Activated naive CD8-positive, alpha-beta T cell treated with anti-CD3 and anti-CD28 coated beads, Interleukin-2, amount 10 ng/mL, durations not matched to agents 7 days and 5 days (primary cell): ENCODE data around the gene TFAP2D. TPM values are rescaled to one million over a fixed set of nuclear protein-coding genes. Genes with fewer than 3 reads are reported as not detected.

ENCODE experiments used
- ATAC-seq: fragments of 150-1000 bp; cut with Tn5 transposase; one replicate; pipeline ENCODE4 v1.10.0; 2021; ENCODE audit warnings: low read depth, moderate library complexity
- POLR2A ChIA-PET: fragments of 350-600 bp; sonication (Branson Sonifier 250); formaldehyde crosslinking; loops from one replicate; lab custom pipeline; 2021; ENCODE audit warnings: antibody characterized with exemption; lab: Charles Lee
- DNase-seq: peaks from one replicate; pipeline ENCODE4 v3.0.0; 2021
- H3K27ac Mint-ChIP-seq: one replicate; pipeline ENCODE4 v1.8.0; 2022; ENCODE audit warnings: mild to moderate bottlenecking, mixed read lengths
- H3K27me3 Mint-ChIP-seq: one replicate; pipeline ENCODE4 v1.8.0; 2022; ENCODE audit warnings: mild to moderate bottlenecking, moderate library complexity, mixed read lengths
- H3K36me3 Mint-ChIP-seq: one replicate; pipeline ENCODE4 v1.8.0; 2021; ENCODE audit warnings: mild to moderate bottlenecking, mixed read lengths
- H3K4me1 Mint-ChIP-seq: one replicate; pipeline ENCODE4 v1.8.0; 2021; ENCODE audit warnings: mixed read lengths
- H3K4me3 Mint-ChIP-seq: one replicate; pipeline ENCODE4 v1.8.0; 2022; ENCODE audit warnings: mild to moderate bottlenecking, moderate library complexity, mixed read lengths
- H3K9me3 Mint-ChIP-seq: one replicate; pipeline ENCODE4 v1.8.0; 2021; ENCODE audit warnings: mixed read lengths
- total RNA-seq, 2 experiments: library from RNA; stranded (reverse); gene quantifications; one replicate each; pipeline ENCODE4 v1.2.3, GENCODE V29; 2021

Gene TFAP2D
- total RNA-seq, result not detected

DNA sequence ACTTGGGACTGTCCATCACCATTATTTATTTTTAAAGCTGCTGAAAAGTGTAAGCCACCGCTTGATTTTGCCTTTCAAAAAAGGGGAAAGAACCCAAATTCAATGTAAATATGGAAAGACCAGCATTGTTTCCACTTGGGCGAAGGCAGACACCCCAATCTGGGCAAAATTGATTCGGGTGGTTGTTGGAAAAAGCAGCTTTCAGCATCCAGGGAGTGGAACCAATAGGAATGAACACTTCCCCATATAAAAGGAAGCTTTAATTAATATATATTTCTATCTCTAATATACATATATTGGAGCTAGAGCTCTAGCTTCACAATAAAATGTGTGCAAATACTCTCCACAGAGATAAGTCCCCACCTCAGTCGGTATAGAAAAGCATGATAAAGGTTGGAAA is at the start of gene TFAP2D:
Gene TFAP2D (plus strand): TSS at position 301 of the 400 bp plus-strand sequence. CDS start 530 bp downstream, outside the sequence.
- H3K36me3 Mint-ChIP-seq, result peaks cover 5% of the 10 kb centered on the region
- peaks cover 5% of the 10 kb centered on the region for H3K4me1 Mint-ChIP-seq
- POLR2A ChIA-PET, result no interaction called here
- no peak for ATAC-seq
- H3K27me3 Mint-ChIP-seq, result peaks cover 79% of the 10 kb centered on the region
- no peak within 1 kb of the TSS for H3K4me3 Mint-ChIP-seq
- peaks cover 9% of the 10 kb centered on the region for H3K9me3 Mint-ChIP-seq
- DNase-seq, result no peak
- H3K27ac Mint-ChIP-seq, result peak within 1 kb of the TSS; percentile 74

DNA sequence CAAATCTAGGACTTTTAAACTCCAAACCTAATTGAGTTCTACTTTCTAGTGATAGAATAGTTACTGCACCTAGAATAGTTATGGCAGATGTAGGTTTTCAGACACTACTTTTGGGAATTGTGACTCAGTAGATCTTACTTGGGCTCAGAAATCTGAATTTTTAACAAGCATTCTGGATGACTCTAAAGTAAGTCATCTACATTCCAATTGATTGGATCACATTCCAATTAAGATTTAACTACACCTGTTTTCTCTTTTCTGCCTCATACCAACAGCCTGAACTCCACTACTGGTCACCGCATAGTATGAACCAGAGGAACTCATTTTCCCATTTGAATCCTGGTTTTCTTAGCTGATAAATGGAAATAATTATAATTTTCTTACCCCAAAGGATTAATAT is 49.5 kb upstream of the TFAP2D start:
- Mint-ChIP-seq H3K9me3 (no peaks in the 10 kb centered on the region), H3K27me3 (no peaks in the 10 kb centered on the region), H3K4me1 (no peaks in the 10 kb centered on the region), H3K36me3 (no peaks in the 10 kb centered on the region), H3K27ac (no peak overlapping the region), H3K4me3 (no peak overlapping the region)
- ATAC-seq (no peak), DNase-seq (no peak)
- POLR2A ChIA-PET, result no interaction called here

GRCh38 chr6:50666089-50666488 is 47.2 kb upstream of the TFAP2D start:
- no peak for DNase-seq
- ATAC-seq, result no peak

DNA sequence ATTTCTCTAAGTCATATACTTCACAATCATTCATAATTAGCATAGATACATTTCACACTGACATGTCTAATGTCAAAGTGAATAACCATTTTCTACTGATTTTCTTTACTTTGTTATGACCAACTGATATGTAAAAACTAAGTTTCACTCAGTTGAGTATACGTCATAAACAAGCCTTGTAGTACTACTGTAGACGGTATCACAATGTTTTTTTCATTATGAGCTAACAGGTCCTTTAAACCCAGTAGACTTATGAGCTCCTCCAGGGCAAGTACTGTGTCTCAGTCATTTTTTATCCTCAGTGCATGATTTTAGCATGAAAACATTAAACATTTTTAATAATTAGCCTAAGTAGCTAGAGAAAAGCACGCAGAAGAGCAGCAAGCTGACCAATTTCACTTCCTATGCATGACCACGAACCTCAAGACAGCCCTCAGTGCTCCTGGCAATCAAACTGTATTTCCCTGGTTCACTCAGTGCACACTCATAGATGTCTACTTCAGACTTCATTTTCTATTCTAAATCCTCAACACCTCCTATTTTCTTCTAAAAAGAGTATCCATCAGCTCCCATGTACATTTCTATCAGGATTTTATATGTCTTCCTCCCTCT is 32.0 kb upstream of the TFAP2D start:
- POLR2A ChIA-PET, result no interaction called here
- H3K4me1 Mint-ChIP-seq, result no peaks in the 10 kb centered on the region
- no peaks in the 10 kb centered on the region for H3K27me3 Mint-ChIP-seq
- no peak for DNase-seq
- no peak for ATAC-seq
- H3K27ac Mint-ChIP-seq, result no peak overlapping the region
- H3K4me3 Mint-ChIP-seq, result no peak overlapping the region
- peaks cover 3% of the 10 kb centered on the region for H3K9me3 Mint-ChIP-seq
- no peaks in the 10 kb centered on the region for H3K36me3 Mint-ChIP-seq

More at GRCh38 chr6:50666089-50666488, 47.2 kb upstream of the TFAP2D start:
- POLR2A ChIA-PET, result no interaction called here
- Mint-ChIP-seq H3K9me3 (no peaks in the 10 kb centered on the region), H3K4me1 (no peaks in the 10 kb centered on the region), H3K27me3 (no peaks in the 10 kb centered on the region), H3K36me3 (no peaks in the 10 kb centered on the region), H3K27ac (no peak overlapping the region), H3K4me3 (no peak overlapping the region)

GRCh38 chr6:50689210-50689609 is 24.1 kb upstream of the TFAP2D start:
- no peaks in the 10 kb centered on the region for H3K36me3 Mint-ChIP-seq
- DNase-seq (no peak), ATAC-seq (no peak)
- POLR2A ChIA-PET, result no interaction called here
- H3K4me1 Mint-ChIP-seq, result no peaks in the 10 kb centered on the region
- H3K27ac Mint-ChIP-seq, result no peak overlapping the region
- no peak overlapping the region for H3K4me3 Mint-ChIP-seq
- H3K9me3 Mint-ChIP-seq, result peaks cover 3% of the 10 kb centered on the region
- no peaks in the 10 kb centered on the region for H3K27me3 Mint-ChIP-seq

DNA sequence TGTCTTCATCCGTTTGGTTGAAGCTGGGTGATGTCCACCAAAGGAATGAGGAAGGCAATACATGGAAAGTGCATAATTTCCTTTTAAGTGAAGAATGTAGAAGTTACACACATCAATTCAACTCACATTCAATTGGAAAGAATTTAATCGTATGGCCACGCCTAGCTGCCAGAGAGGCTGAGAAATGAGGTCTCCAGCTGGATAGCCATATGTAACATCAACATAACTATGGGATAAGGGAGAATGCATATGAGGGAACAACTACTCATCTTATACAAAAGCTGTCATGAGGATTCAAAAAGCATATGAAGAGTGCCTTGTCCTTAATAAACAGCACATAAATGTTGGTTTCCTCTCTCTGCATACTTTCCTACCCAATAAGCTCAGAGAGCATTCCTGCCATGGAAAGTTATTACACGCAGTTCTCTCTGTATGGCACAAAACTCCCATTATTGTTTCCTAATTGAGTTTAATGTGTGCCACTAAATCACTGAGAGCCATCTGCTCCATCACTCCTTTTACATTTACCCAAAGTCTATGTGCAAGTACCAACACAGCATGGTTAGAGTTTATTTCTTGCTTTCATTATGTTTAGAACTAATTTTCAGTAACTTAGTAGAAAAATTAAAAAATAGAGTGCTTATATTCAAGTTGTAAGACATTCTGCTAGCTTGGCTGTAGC is 21.4 kb upstream of the TFAP2D start:
- Mint-ChIP-seq H3K4me1 (no peaks in the 10 kb centered on the region), H3K27me3 (no peaks in the 10 kb centered on the region), H3K27ac (no peak overlapping the region), H3K4me3 (no peak overlapping the region), H3K9me3 (no peaks in the 10 kb centered on the region), H3K36me3 (no peaks in the 10 kb centered on the region)
- no peak for DNase-seq
- POLR2A ChIA-PET, result no interaction called here
- ATAC-seq, result no peak

DNA sequence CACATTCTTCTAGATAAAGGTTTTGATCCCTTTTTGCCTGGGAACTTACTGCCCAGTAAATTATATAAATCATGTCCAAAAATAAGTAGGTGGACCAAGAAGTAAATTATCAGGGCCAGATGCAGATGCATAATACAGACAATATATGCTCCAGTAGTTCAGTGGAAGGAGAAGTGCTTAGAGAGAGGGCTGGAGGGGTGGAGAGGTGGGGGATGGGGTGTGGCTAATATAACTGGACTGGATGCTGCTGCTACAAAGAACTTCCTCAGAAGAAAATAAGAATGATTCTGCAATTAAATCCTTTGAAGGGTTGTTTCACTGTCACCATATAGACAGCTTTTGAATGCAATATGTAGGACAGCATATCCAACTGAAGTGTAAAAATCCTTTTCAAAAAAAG is 14.8 kb upstream of the TFAP2D start:
- Mint-ChIP-seq H3K4me3 (no peak overlapping the region), H3K9me3 (peaks cover 2% of the 10 kb centered on the region), H3K27ac (no peak overlapping the region), H3K36me3 (no peaks in the 10 kb centered on the region), H3K4me1 (no peaks in the 10 kb centered on the region), H3K27me3 (no peaks in the 10 kb centered on the region)
- POLR2A ChIA-PET, result no interaction called here
- DNase-seq (no peak), ATAC-seq (no peak)

DNA sequence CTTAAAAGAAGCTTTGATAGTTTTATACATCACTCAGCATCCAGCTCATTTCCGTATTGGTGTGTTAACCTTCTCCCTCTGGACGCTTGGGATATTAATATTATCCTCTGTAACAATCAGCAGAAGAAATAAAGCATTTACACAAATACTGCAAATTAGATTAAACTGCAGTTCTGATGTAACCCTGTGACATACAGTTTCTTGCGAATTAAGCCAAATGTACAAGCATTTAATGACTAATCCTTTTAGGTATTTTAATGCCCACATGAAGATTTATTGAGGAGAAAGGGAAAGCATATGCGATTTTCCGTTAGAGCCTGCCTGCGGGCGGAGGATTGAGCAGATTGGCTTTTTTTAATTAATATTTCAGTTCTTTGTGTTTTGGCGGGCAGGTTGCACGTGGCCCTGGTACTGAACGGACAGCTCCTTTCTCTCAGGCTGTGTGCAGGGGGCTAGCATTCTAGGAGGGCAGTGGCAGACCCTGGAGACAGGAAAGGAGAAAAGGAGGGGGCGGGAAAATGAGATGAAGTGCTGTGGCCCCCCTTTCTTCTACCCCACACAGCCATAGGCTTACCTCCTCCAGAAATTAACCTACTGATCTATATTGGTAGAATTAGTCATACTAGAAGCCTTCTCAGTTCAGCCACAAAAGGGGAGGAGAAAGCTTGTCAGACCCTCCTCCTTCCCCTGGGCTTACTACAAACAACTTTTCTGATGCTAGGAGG is 14.1 kb upstream of the TFAP2D start:
- DNase-seq (no peak), ATAC-seq (no peak)
- no peak overlapping the region for H3K27ac Mint-ChIP-seq
- no peak overlapping the region for H3K4me3 Mint-ChIP-seq
- H3K27me3 Mint-ChIP-seq, result no peaks in the 10 kb centered on the region
- H3K36me3 Mint-ChIP-seq, result no peaks in the 10 kb centered on the region
- POLR2A ChIA-PET, result no interaction called here
- no peaks in the 10 kb centered on the region for H3K4me1 Mint-ChIP-seq
- peaks cover 2% of the 10 kb centered on the region for H3K9me3 Mint-ChIP-seq

DNA sequence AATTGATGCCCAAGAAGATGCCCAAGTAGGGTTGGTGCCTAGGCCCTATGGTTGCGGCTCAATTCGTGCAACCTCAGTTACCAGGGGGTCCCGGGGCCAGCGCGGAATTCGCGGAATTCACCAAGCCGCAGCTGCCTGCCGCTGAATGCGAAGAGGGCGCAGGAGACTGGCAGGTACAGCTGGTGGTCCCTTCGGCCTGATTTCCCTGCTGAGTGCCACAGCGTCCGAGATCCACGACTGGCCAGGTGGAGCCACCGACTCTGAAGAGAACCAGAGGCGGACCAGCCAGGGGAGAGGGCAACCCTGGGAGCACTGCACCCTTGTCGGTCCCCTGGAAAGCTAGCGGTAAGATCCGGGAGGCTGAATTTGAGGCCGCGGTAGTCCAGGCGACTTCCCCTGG is 6.8 kb upstream of the TFAP2D start:
- POLR2A ChIA-PET, result no interaction called here
- DNase-seq (no peak), ATAC-seq (no peak)
- H3K27ac Mint-ChIP-seq, result no peak overlapping the region
- H3K9me3 Mint-ChIP-seq, result peaks cover 6% of the 10 kb centered on the region
- no peaks in the 10 kb centered on the region for H3K4me1 Mint-ChIP-seq
- H3K36me3 Mint-ChIP-seq, result no peaks in the 10 kb centered on the region
- peaks cover 51% of the 10 kb centered on the region for H3K27me3 Mint-ChIP-seq
- no peak overlapping the region for H3K4me3 Mint-ChIP-seq

- no peak overlapping the region for H3K27ac Mint-ChIP-seq
- DNase-seq, result no peak
- H3K36me3 Mint-ChIP-seq, result no peaks in the 10 kb centered on the region
- no peak overlapping the region for H3K4me3 Mint-ChIP-seq
- no peak for ATAC-seq
- POLR2A ChIA-PET, result no interaction called here
- H3K27me3 Mint-ChIP-seq, result peaks cover 55% of the 10 kb centered on the region
- no peaks in the 10 kb centered on the region for H3K4me1 Mint-ChIP-seq
- H3K9me3 Mint-ChIP-seq, result peaks cover 6% of the 10 kb centered on the region
Measured at GRCh38 chr6:50707191-50707590, 6.1 kb upstream of the TFAP2D start.

DNA sequence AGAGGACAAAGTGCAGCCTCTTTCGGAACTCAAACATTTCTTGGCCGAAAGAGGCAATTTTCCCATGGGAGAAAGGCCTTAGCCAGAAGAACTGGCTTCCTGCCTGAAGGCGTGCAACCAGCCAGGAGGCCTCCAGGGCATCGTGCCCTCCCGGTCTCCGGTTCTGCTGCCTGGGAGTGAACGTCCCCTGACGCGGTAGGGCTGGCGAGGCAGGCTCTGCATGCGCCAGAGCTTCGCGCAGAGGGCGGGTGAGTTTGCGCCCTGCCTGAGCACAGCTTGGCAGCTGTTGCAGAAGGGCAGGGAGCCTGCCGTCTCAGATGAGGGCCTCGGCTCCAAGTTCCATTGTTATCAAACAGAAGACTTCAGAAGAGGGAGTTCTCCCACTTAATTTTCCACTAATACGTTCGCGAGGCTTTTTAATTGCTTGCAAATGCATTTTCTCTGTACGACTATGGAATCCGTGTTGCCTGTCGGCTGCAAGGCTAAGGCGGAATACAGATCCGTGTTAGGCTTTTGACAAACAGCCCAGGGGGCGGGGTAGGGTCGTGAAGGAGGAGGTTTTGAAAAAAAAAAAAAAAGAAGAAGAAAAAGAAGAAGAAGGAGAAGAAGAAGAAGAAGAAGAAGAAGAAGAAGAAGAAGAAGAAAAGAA is 5.5 kb upstream of the TFAP2D start:
- Mint-ChIP-seq H3K27ac (no peak overlapping the region), H3K4me3 (no peak overlapping the region), H3K36me3 (no peaks in the 10 kb centered on the region), H3K9me3 (peaks cover 6% of the 10 kb centered on the region), H3K27me3 (peaks cover 58% of the 10 kb centered on the region), H3K4me1 (no peaks in the 10 kb centered on the region)
- DNase-seq, result no peak
- no peak for ATAC-seq
- POLR2A ChIA-PET, result no interaction called here

- Mint-ChIP-seq H3K27ac (no peak overlapping the region), H3K4me3 (no peak overlapping the region)
Measured at GRCh38 chr6:50708664-50709365, 4.5 kb upstream of the TFAP2D start.

DNA sequence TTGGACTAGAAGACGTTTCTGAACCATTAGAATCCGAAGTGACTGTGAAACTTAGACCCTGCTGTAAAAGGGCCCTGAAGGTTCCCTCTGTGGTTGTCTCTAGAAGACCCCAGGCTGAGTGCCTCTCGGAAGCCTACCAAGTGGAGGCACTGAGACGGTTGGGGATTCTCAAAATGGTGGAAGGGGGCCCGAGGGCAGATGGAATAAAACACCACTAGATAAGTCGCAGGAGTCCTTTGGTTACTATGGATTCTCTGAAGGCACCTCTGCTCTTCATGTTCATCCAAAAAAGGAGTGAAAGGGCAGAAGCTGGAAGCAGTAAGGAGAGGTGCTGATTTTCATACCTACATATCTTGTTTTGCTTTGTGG is 4.0 kb upstream of the TFAP2D start:
- no peak for DNase-seq
- no peak for ATAC-seq
- peaks cover 6% of the 10 kb centered on the region for H3K9me3 Mint-ChIP-seq
- POLR2A ChIA-PET, result no interaction called here
- H3K27me3 Mint-ChIP-seq, result peaks cover 72% of the 10 kb centered on the region
- peaks cover 3% of the 10 kb centered on the region for H3K4me1 Mint-ChIP-seq
- H3K4me3 Mint-ChIP-seq, result no peak overlapping the region
- H3K27ac Mint-ChIP-seq, result no peak overlapping the region
- H3K36me3 Mint-ChIP-seq, result peaks cover 2% of the 10 kb centered on the region

More at GRCh38 chr6:50708664-50709365, 4.5 kb upstream of the TFAP2D start:
- POLR2A ChIA-PET, result no interaction called here
- H3K4me1 Mint-ChIP-seq, result no peaks in the 10 kb centered on the region
- H3K27me3 Mint-ChIP-seq, result peaks cover 67% of the 10 kb centered on the region
- peaks cover 6% of the 10 kb centered on the region for H3K9me3 Mint-ChIP-seq
- no peaks in the 10 kb centered on the region for H3K36me3 Mint-ChIP-seq
- no peak for ATAC-seq
- DNase-seq, result no peak
